Measurements from ENCODE around the gene GRIK4. TPM values are rescaled to one million over a fixed set of nuclear protein-coding genes. Genes with fewer than 3 reads are reported as not detected.

The GRIK4 gene
- polyA plus RNA-seq, 1 of the 3 experiments (the other 2 are of a cell fraction), result 0.03 TPM

DNA sequence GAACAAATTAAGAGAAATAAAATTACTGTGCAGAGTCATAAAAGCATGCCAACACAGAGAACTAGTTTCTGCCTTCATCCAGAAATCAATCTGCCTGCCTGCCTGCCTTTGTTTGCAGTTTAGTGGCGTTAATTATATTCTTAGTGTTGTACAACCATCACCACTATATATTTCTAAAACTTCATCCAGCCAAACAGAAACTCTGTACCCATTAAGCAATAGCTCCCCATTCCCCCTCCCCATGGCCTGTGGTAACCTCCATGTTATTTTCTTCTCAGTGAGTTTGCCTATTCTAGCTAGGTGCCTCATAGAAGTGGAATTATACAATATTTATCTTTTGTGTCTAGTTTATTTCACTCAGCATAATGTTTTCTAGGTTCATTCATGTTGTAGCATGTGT, 329.1 kb downstream of the GRIK4 start:
- Histone ChIP-seq H3K9ac (no peak overlapping the region), H3K4me3 (ENCODE audit: low read depth in 2 of 2, low read length in 1 of 2) (no peak overlapping the region), H3K9me2 (no peaks in the 10 kb centered on the region), H3K36me3 (replicated peaks in 1 of 2; ENCODE audit: control insufficient read depth in 1 of 2, insufficient read depth in 2 of 2, low read length in 1 of 2) (no peaks in the 10 kb centered on the region), H3K4me1 (ENCODE audit: control insufficient read depth in 1 of 2, insufficient read depth in 2 of 2, low read depth in 1 of 2, low read length in 1 of 2) (no peaks in the 10 kb centered on the region), H3F3A (replicated peaks; ENCODE audit: insufficient read depth) (no peaks in the 10 kb centered on the region), H3K79me2 (ENCODE audit: insufficient read depth) (no peaks in the 10 kb centered on the region), H2AFZ (ENCODE audit: low read depth) (no peak overlapping the region), H4K20me1 (ENCODE audit: insufficient read depth) (no peaks in the 10 kb centered on the region), H3K27me3 (ENCODE audit: insufficient read depth) (no peaks in the 10 kb centered on the region), H3K27ac (ENCODE audit: low read depth in 2 of 2, low read length in 1 of 2) (no peak overlapping the region), H3K4me2 (no peak overlapping the region), H3K9me3 (no peaks in the 10 kb centered on the region)
- 54% methylated on average over 1 of the region's 1 CpG for WGBS (ENCODE audit: low lambda C conversion rate)
- no peak for TF ChIP-seq MEF2A (IDR thresholded peaks at IDR 0.05; ENCODE audit: borderline replicate concordance, low read depth)
- no peak for TF ChIP-seq EZH2phosphoT487 (IDR thresholded peaks at IDR 0.05; ENCODE audit: borderline replicate concordance, low read depth)
- TF ChIP-seq YY1 (IDR thresholded peaks at IDR 0.05; ENCODE audit: low read depth), result no peak
- TF ChIP-seq SIN3A (IDR thresholded peaks at IDR 0.05; ENCODE audit: borderline replicate concordance, low read depth, low read length), result no peak
- TF ChIP-seq RAD21 (IDR thresholded peaks at IDR 0.05; ENCODE audit: low read length), result no peak
- TF ChIP-seq JUND (IDR thresholded peaks at IDR 0.05), result no peak
- no peak for DNase-seq
- POLR2A ChIA-PET, result no interaction called here
- CTCF ChIA-PET, result no interaction called here

DNA sequence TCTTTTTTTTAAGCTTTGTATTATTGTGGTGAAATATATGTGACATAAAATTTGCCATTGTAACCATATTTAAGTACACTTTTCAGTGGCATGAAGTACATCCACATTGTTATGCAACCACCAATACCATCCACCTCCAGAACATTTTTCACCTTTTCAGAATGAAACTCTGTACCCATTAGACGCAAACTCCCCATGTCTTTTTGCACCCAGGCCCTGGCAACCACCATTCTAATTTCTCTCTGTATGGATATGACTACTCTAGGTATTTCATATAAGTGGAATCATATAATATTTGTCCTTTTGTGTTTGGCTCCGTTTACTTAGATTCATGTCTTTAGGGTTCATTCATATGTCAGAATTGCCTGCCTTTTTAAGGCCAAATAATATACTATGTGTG, 329.5 kb downstream of the GRIK4 start:
- Histone ChIP-seq H3K9me3 (no peaks in the 10 kb centered on the region), H3K4me2 (no peak overlapping the region), H3K36me3 (replicated peaks in 1 of 2; ENCODE audit: control insufficient read depth in 1 of 2, insufficient read depth in 2 of 2, low read length in 1 of 2) (no peaks in the 10 kb centered on the region), H3K9me2 (no peaks in the 10 kb centered on the region), H3K4me3 (ENCODE audit: low read depth in 2 of 2, low read length in 1 of 2) (no peak overlapping the region), H3F3A (replicated peaks; ENCODE audit: insufficient read depth) (no peaks in the 10 kb centered on the region), H3K4me1 (ENCODE audit: control insufficient read depth in 1 of 2, insufficient read depth in 2 of 2, low read depth in 1 of 2, low read length in 1 of 2) (no peaks in the 10 kb centered on the region), H3K79me2 (ENCODE audit: insufficient read depth) (no peaks in the 10 kb centered on the region), H2AFZ (ENCODE audit: low read depth) (no peak overlapping the region), H3K27me3 (ENCODE audit: insufficient read depth) (no peaks in the 10 kb centered on the region), H3K27ac (ENCODE audit: low read depth in 2 of 2, low read length in 1 of 2) (no peak overlapping the region), H4K20me1 (ENCODE audit: insufficient read depth) (no peaks in the 10 kb centered on the region), H3K9ac (no peak overlapping the region)
- TF ChIP-seq FOSL2 (IDR thresholded peaks at IDR 0.05; ENCODE audit: borderline replicate concordance, low read depth), result no peak
- POLR2A ChIA-PET, result no interaction called here
- WGBS (ENCODE audit: low lambda C conversion rate), result 26% methylated on average over 2 of the region's 2 CpGs
- no peak for DNase-seq
- CTCF ChIA-PET, result interaction anchor here (1.0 kb wide), 1 partner anchor 89 kb away, joined by 3 read pairs; no protein-coding TSS in a partner anchor

DNA sequence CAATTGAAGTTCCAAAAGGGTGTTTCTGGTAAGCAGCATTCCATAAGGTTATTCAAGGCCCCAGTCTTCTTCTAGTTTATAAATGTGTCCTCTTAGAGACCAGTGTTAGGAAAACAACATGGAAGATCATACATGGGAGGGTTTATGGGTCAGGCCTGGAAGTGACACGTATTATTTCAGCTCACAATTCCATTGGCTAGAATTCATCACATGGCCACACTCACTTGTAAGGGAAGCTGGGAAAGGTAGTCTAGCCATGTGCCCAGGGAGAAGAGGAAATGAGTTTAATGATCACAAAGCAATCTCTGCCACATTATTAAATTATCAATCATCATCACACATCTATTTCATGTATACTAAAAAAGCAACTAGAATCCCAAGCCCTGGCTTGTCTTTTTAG, 330.6 kb downstream of the GRIK4 start:
- Histone ChIP-seq H3K36me3 (replicated peaks in 1 of 2; ENCODE audit: control insufficient read depth in 1 of 2, insufficient read depth in 2 of 2, low read length in 1 of 2) (no peaks in the 10 kb centered on the region), H3K4me1 (ENCODE audit: control insufficient read depth in 1 of 2, insufficient read depth in 2 of 2, low read depth in 1 of 2, low read length in 1 of 2) (no peaks in the 10 kb centered on the region), H3K79me2 (ENCODE audit: insufficient read depth) (no peaks in the 10 kb centered on the region), H3K27ac (ENCODE audit: low read depth in 2 of 2, low read length in 1 of 2) (no peak overlapping the region), H3K4me2 (no peak overlapping the region), H2AFZ (ENCODE audit: low read depth) (no peak overlapping the region), H3F3A (replicated peaks; ENCODE audit: insufficient read depth) (no peaks in the 10 kb centered on the region), H3K9me2 (no peaks in the 10 kb centered on the region), H3K27me3 (ENCODE audit: insufficient read depth) (no peaks in the 10 kb centered on the region), H3K9ac (no peak overlapping the region), H3K4me3 (ENCODE audit: low read depth in 2 of 2, low read length in 1 of 2) (no peak overlapping the region), H3K9me3 (no peaks in the 10 kb centered on the region), H4K20me1 (ENCODE audit: insufficient read depth) (no peaks in the 10 kb centered on the region)
- WGBS (ENCODE audit: low lambda C conversion rate), result 13% methylated on average over 1 of the region's 1 CpG
- no peak for TF ChIP-seq TEAD4 (IDR thresholded peaks at IDR 0.05; ENCODE audit: borderline replicate concordance, insufficient read depth)
- TF ChIP-seq, protein P1, sequence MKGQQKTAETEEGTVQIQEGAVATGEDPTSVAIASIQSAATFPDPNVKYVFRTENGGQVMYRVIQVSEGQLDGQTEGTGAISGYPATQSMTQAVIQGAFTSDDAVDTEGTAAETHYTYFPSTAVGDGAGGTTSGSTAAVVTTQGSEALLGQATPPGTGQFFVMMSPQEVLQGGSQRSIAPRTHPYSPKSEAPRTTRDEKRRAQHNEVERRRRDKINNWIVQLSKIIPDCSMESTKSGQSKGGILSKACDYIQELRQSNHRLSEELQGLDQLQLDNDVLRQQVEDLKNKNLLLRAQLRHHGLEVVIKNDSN (IDR thresholded peaks at IDR 0.05; ENCODE audit: borderline replicate concordance, low read depth), result peak; percentile 38; the same call in 1 of the 2 replicates
- CTCF ChIA-PET, result interaction anchor here (1.0 to 1.6 kb wide), 3 partner anchors 10 to 88 kb away, joined by 3 to 6 read pairs (median 5); no protein-coding TSS in a partner anchor
- no peak for DNase-seq
- POLR2A ChIA-PET, result no interaction called here

Data from SK-N-SH (cell line).